GM12873 (cell line): ENCODE measurements around the gene RPL22L1.

ENCODE experiments used
- CTCF ChIP-seq: IDR thresholded peaks from 2 replicates; pipeline ENCODE4 v1.5.1; 2012; ENCODE audit warnings: low read depth, mild to moderate bottlenecking, moderate library complexity, low read length, control low read depth; ENCODE audit not compliant: insufficient read depth; ENCODE audit errors: missing control alignments

The RPL22L1 gene

GRCh38 chr3:170908235-170909116 lies 38.5 kb upstream of the RPL22L1 start, which contains the start of gene EIF5A2:
TSS of gene EIF5A2 (minus strand) at chr3:170908637. CDS start at chr3:170907806, 831 bp downstream.
- no peak for TF ChIP-seq CTCF

- no peak for TF ChIP-seq CTCF
Observed at GRCh38 chr3:170907637-170908234, 37.7 kb upstream of the RPL22L1 start.

- TF ChIP-seq CTCF: no peak
Observed at GRCh38 chr3:170905862-170906261, 35.9 kb upstream of the RPL22L1 start.

GRCh38 chr3:170903123-170903522 lies 33.1 kb upstream of the RPL22L1 start:
- no peak for TF ChIP-seq CTCF

GRCh38 chr3:170899455-170899854 lies 29.5 kb upstream of the RPL22L1 start:
- no peak for TF ChIP-seq CTCF

- no peak for TF ChIP-seq CTCF
Observed at GRCh38 chr3:170897978-170898377, 28.0 kb upstream of the RPL22L1 start.

- no peak for TF ChIP-seq CTCF
Observed at GRCh38 chr3:170896781-170897180, 26.8 kb upstream of the RPL22L1 start.
